Thyroid gland (tissue), 4 donors: ENCODE measurements around the gene PITPNC1. TPM values are rescaled to one million over a fixed set of nuclear protein-coding genes. Genes with fewer than 3 reads are reported as not detected.

Experiments used
- DNase-seq, 2 donors: peaks; one replicate each; pipeline ENCODE4 v3.0.0-alpha.2; 2019
- H3K27ac ChIP-seq, 3 donors: fragments of 200-600 bp; sonication (generic); 1 replicate in 2 of 3; 2 replicates in 1 of 3; pipeline ENCODE4 v1.5.1; 2016 to 2019; ENCODE audit warnings: mild to moderate bottlenecking in 1 of 3, moderate library complexity in 1 of 3
- H3K27me3 ChIP-seq: fragments of 200-600 bp; sonication (generic); one replicate; pipeline ENCODE4 v1.5.1; 2019
- H3K36me3 ChIP-seq, 2 donors: fragments of 200-600 bp; sonication (generic); one replicate each; pipeline ENCODE4 v1.5.1; 2016 to 2019
- H3K4me1 ChIP-seq, 2 donors: fragments of 200-600 bp; sonication (generic); one replicate each; pipeline ENCODE4 v1.5.1; 2017 to 2019
- H3K4me3 ChIP-seq, 3 donors: fragments of 200-600 bp; sonication (generic); replicated peaks in 1 of 3; 1 replicate in 2 of 3; 2 replicates in 1 of 3; pipeline ENCODE4 v1.5.1; 2016; ENCODE audit warnings: mild to moderate bottlenecking in 1 of 3
- H3K9me3 ChIP-seq: fragments of 200-600 bp; sonication (generic); one replicate; pipeline ENCODE4 v1.5.1; 2017
- POLR2A ChIP-seq, 2 donors: fragments of 450-650 bp; IDR thresholded peaks; one replicate each; pipeline ENCODE4 v1.6.1; 2017; ENCODE audit warnings: antibody characterized with exemption in 2 of 2, mild to moderate bottlenecking in 2 of 2, moderate library complexity in 1 of 2
- WGBS, 2 donors: methylation state at CpG; one replicate each; pipeline ENCODE4 v1.1.5; 2017; 5-methylcytosine and 5-hydroxymethylcytosine counted together
- intact Hi-C: fragments of 100-400 bp; cut with DNase I; formaldehyde crosslinking; loops from one replicate; pipeline ENCODE4 v1.15.1; 2023
- total RNA-seq, 4 donors: library from RNA; depleted of rRNA; stranded (reverse); fragments of >200 nt; gene quantifications; one replicate each; pipeline ENCODE4 v1.2.3, GENCODE V29; 2016
- TF ChIP-seq, protein P1 (sequence below), 6 experiments: fragments of 200-600 bp in 3 of 6; fragments of 450-650 bp in 3 of 6; sonication (generic) in 3 of 6; IDR thresholded peaks; one replicate each; pipeline ENCODE4 v1.5.1; 2016 to 2019; ENCODE audit warnings: antibody characterized with exemption in 6 of 6, mild to moderate bottlenecking in 2 of 6, inconsistent platforms in 1 of 6, moderate library complexity in 1 of 6

PITPNC1 gene
- total RNA-seq, 4 donors from 2014 or later, result 3.6 to 14.2 (median 7.3) TPM

DNA sequence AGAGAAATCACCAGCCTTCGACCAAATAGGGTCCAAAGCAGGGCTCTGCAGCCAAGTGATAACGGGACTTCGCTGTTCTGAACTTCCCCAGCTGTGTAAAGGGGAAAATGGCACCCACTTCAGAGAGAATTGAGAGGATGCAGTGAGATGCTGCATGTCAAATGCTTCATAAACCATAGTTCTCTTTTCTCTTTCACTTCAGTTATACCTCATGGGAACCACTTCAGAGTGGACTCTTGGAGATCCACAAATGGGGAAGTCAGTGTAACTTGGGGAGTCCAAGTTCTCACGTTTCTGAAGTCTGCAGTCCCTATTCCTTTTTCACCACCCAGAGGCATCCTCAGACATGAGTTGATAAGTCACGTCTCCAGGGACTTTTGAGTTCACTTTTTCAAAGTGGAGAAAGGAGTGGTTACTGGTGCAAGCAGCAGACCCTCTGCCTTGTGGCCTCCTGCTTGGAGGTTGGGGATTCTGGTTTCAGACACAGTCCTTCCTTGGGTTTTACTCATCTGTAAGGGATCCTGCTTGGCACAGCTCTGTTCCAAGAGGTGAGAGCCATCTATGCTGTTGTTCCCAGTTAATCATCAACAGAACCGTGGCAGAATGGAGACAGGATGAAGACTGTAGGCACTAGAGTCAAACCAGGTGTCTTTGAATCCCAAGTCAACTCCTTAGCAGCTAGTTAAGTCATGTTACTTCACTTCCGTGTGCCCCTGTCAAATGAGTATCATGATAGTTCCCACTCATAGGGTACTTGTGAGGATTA, 217.2 kb downstream of the PITPNC1 start:
- no peaks in the 10 kb centered on the region for H3K36me3 ChIP-seq
- DNase-seq, result no peak
- H3K4me1 ChIP-seq, result no peaks in the 10 kb centered on the region
- WGBS, 2 donors, result 89 to 92% methylated on average over 7 of the region's 7 CpGs
- no peaks in the 10 kb centered on the region for H3K27me3 ChIP-seq
- TF ChIP-seq, protein P1, sequence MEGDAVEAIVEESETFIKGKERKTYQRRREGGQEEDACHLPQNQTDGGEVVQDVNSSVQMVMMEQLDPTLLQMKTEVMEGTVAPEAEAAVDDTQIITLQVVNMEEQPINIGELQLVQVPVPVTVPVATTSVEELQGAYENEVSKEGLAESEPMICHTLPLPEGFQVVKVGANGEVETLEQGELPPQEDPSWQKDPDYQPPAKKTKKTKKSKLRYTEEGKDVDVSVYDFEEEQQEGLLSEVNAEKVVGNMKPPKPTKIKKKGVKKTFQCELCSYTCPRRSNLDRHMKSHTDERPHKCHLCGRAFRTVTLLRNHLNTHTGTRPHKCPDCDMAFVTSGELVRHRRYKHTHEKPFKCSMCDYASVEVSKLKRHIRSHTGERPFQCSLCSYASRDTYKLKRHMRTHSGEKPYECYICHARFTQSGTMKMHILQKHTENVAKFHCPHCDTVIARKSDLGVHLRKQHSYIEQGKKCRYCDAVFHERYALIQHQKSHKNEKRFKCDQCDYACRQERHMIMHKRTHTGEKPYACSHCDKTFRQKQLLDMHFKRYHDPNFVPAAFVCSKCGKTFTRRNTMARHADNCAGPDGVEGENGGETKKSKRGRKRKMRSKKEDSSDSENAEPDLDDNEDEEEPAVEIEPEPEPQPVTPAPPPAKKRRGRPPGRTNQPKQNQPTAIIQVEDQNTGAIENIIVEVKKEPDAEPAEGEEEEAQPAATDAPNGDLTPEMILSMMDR (IDR thresholded peaks at IDR 0.05), result no peak
- TF ChIP-seq POLR2A (IDR thresholded peaks at IDR 0.05), result no peak
- intact Hi-C loops, result no loop called here
- no peaks in the 10 kb centered on the region for H3K9me3 ChIP-seq
- no peak overlapping the region for H3K4me3 ChIP-seq
- no peak overlapping the region for H3K27ac ChIP-seq

DNA sequence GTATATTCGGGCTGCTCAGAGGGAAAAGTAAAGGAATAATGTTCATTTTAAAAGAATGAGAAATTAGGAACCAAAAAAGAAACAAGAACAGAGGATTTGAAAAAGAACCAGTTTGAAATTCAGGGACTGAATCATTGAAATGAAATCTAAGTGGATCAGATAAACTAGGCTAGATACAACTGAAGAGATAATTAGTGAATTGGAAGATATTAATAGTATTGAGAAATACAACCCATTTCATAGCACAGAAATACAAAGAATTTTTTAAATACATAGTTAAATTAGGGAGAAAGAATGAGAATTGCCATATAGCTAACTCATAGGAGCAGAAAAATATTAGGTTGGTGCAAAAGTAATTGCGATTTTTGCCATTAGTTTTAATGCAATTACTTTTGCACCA, 223.3 kb downstream of the PITPNC1 start:
- WGBS, 2 donors, result 95% methylated on average over 2 of the region's 2 CpGs
- H3K9me3 ChIP-seq, result no peaks in the 10 kb centered on the region
- H3K27me3 ChIP-seq, result no peaks in the 10 kb centered on the region
- no peak overlapping the region for H3K27ac ChIP-seq
- H3K4me1 ChIP-seq, result peaks cover 5 to 14% of the 10 kb centered on the region in 2 donors
- TF ChIP-seq, protein P1 (IDR thresholded peaks at IDR 0.05), result no peak
- no peak for TF ChIP-seq POLR2A (IDR thresholded peaks at IDR 0.05)
- intact Hi-C loops, result loop anchor here (10.0 kb wide), 1 partner anchor 226 kb away; the partner anchor contains the start of gene PITPNC1
- H3K4me3 ChIP-seq, result no peak overlapping the region
- H3K36me3 ChIP-seq, result no peaks in the 10 kb centered on the region
- no peak for DNase-seq

DNA sequence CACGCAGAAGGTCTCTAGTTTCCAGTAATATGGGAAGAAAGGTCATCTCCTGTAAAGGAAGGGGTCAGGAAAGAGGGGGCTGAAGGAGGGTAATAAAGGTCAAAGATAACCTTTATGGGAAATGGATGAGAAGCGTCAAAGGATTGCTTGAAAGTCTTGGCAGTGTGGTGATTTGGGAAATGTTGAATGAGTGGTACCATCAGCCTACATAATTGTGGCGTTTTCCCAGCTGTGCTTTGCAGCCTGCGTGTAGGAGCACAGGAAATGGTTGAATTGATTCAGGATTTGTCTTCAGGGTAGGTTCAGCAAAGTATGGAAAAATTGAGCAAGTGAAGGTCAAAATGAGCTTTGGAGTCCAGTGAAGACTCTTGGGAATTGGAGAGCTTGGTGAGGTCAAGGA, 224.8 kb downstream of the PITPNC1 start:
- no peak overlapping the region for H3K4me3 ChIP-seq
- H3K4me1 ChIP-seq, result peaks cover 11 to 28% of the 10 kb centered on the region in 2 donors
- no peaks in the 10 kb centered on the region for H3K36me3 ChIP-seq
- WGBS, 2 donors, result 77 to 80% methylated on average over 4 of the region's 4 CpGs
- intact Hi-C loops, result loop anchor here (10.0 kb wide), 1 partner anchor 227 kb away; the partner anchor contains the start of gene PITPNC1
- TF ChIP-seq, protein P1 (IDR thresholded peaks at IDR 0.05), result no peak
- no peak for TF ChIP-seq POLR2A (IDR thresholded peaks at IDR 0.05)
- H3K9me3 ChIP-seq, result no peaks in the 10 kb centered on the region
- H3K27me3 ChIP-seq, result no peaks in the 10 kb centered on the region
- no peak overlapping the region for H3K27ac ChIP-seq
- DNase-seq, result no peak

DNA sequence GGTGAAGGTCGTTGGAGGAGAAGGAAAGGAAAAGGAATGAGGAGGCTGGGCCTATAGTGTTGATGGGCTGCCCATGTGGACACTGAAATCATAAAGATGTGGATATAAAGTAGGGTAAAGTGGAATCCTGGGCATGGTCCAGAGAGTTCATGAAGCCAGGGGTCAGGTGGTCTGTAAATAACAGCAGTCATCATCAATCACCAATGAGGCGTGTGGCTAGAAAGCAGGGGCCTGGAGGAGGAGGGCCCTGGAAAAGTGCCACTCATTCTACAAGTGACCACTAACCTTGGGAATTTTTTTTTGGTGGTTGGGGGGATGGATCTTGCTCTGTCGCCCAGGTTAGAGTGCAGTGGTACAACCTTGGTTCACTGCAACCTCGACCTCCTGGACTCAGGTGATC, 225.4 kb downstream of the PITPNC1 start:
- intact Hi-C loops, result loop anchor here (10.0 kb wide), 1 partner anchor 228 kb away; the partner anchor contains the start of gene PITPNC1

More for the DNA sequence above, 225.4 kb downstream of the PITPNC1 start:
- 89 to 91% methylated on average over 4 of the region's 4 CpGs for WGBS, 2 donors
- DNase-seq, result no peak
- no peaks in the 10 kb centered on the region for H3K27me3 ChIP-seq
- no peaks in the 10 kb centered on the region for H3K9me3 ChIP-seq
- no peak overlapping the region for H3K27ac ChIP-seq
- TF ChIP-seq, protein P1 (IDR thresholded peaks at IDR 0.05), result no peak
- no peak for TF ChIP-seq POLR2A (IDR thresholded peaks at IDR 0.05)
- H3K4me1 ChIP-seq, result peaks cover 14 to 32% of the 10 kb centered on the region in 2 donors
- no peaks in the 10 kb centered on the region for H3K36me3 ChIP-seq
- H3K4me3 ChIP-seq, result no peak overlapping the region
